ENCODE measurements around the gene CSNK1A1.
"Not testable (repeated sequence)": the region's sequence is repeated elsewhere in the genome, so short reads cannot be mapped to it uniquely, and the experiment has no call there.

The CSNK1A1 gene

DNA sequence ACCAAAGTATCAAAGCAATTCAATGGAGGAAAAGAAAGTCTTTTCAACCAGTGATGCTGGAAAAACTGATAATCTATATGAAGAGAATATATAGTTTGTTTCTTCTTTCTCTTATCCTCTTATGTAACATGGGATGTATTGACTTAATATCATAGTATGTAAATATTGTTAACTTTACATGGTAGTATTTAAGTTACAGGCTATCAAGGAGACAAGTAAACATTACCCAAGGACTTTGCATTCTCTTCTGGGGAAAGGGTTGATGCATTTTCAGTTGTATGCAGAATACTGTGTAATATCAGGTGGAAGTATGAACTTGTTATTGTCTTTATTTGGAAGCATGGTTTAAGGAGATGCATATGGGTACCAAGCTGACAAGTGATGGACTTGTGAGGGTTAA, 20.9 kb upstream of the CSNK1A1 start:
- DNase-seq = no peak

DNA sequence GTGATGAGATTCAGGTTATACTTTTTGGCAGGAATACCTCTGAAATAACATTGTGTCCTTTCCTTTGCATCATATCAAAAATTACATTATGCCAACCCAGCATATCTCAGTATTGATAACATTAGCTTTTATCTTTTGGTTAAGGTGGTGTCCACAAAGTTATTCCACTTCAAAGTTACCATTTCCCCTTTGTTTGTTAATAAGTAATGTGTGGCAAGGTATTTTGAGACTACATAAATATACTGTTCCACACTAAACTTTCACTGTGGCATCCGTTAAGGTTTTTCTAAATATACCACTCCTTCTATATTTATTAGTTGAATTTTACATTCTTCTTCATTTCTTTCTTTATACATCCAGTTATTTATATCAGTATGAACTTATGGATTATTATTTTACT, 16.0 kb upstream of the CSNK1A1 start:
- no peak for DNase-seq

DNA sequence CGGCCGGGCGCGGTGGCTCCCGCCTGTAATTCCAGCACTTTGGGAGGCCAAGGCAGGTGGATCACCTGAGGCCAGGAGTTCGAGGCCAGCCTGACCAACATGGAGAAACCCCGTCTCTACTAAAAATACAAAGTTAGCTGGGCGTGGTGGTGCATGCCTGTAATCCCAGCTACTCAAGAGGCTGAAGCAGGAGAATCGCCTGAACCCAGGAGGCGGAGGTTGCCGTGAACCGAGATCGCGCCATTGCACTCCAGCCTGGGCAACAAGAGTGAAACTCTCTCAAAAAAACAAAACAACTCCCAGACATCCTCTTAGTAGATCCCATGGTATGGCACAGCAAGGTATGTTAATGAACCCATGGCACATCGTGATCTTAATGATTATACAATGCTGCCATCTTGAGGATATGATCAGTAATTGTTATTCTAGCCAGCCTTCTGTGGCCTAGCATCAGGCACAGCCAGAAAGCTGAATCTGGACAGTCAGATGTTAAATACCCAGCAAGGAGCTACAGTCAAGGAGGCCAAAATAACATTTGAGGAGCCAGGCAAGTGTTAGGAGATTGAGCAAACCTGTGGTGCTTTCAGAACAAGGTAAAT, 13.4 kb upstream of the CSNK1A1 start:
- peak; percentile 33 for DNase-seq

DNA sequence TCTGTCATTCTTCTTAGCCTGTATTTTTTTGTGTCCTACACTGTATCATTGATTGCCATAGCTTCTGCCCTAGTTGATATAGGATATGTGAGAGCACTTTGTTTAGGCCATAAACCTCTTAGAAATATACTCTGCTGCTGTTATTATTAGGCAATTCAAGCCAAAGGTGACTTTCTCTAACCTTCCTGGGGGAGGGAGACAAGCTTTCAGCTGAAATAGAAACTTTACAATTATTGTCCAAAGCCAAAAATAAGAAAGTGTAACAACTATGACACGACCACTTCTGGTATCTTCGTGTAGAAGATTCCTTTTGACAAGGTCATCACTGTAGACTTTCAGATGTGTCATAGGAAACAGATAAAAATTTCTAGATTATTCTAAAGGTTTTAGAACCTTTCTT, 12.2 kb upstream of the CSNK1A1 start:
- no peak for DNase-seq

DNA sequence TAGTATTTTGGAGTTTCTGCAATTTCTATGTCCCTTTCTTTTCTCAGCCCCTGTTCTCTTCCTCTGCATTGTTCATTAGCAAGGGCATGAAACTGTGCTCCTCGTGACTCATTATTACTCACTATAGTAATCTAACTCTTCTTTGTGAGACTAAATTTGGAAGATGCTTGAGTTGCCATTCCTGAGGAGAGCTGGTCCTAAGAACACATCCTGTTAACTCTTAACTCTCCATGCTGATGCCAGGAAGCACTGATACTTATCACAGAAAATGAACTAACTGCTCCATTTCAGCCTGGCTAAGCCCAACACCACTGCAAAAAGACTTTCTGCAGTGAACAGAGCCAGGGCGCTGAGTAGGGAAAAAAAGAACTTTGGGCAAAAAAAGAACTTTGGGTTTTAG, 10.6 kb upstream of the CSNK1A1 start:
- no peak for DNase-seq

- no peak for DNase-seq
These were observed 8.5 kb upstream of the CSNK1A1 start for GRCh38 chr5:149559706-149560105.

- DNase-seq = no peak
These were observed 1.4 kb upstream of the CSNK1A1 start for GRCh38 chr5:149552553-149553160.

DNA sequence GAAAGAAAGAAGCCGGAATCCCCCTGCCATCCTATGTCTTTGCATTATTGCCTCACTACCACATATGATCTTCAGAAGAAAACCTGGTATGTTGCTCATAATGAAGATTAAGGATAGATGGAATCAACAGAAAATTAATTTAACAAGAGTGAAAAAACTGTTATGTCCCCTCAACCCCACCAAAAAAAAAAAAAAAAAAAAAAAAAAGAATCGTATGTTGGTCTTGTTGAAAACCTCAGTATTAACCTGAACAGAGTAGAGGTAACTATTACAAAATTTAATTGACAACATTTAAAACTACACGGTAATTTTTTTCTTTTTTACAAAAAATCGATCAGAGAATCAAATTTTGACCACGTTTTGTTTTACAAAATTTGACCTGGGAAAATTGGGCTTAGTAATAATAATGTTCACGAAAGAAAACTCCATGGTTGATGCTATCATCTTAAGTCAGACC, 827 bp upstream of the CSNK1A1 start:
- DNase-seq = no peak

GRCh38 chr5:149550594-149551226, 529 bp downstream of the CSNK1A1 start:
- DNase-seq = no peak

- DNase-seq = no peak
These were observed 1.0 kb downstream of the CSNK1A1 start for GRCh38 chr5:149550268-149550583.

GRCh38 chr5:149549461-149550267, 1.6 kb downstream of the CSNK1A1 start:
- peak; percentile 36 for DNase-seq

GRCh38 chr5:149546974-149547373, 4.3 kb downstream of the CSNK1A1 start:
- no peak for DNase-seq

DNA sequence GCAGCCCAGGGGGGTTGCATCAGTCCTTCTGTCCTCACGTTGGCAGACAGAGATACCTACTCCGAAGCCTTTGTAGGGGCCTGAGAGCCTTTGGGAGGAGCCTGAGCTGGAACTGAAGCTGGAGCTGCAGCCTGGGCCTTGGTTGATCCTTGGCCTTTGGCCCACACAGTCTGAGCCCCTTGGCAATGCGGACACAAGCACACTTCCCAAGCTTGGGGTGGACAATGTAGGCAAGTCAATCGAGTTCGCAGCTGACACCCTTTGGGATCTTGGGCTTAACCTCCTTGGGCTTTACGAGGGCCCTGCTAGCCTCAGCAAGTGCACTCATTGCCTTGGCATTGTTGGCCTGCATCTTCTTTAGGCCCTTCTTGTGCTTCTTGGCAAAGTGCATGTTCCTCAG, 5.9 kb downstream of the CSNK1A1 start:
- no peak for DNase-seq

DNA sequence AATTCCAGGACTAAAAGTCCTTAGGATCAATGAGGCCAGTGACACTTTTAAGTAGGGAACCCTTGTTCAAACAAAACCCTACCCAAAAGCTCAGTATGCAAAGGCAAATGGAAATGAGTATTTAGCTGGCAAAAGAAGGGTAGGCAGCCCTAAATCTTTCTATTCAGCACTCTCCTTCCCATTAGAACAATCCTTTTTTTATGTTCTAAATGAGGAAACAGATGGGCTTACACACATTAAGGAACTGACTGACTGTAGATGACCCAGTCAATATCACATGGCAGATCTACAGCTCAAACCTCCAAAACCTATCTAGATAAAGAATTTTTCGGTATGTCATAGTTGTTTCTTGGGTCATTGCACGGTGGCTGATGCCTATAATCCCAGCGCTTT, 7.2 kb downstream of the CSNK1A1 start:
- no peak for DNase-seq

DNA sequence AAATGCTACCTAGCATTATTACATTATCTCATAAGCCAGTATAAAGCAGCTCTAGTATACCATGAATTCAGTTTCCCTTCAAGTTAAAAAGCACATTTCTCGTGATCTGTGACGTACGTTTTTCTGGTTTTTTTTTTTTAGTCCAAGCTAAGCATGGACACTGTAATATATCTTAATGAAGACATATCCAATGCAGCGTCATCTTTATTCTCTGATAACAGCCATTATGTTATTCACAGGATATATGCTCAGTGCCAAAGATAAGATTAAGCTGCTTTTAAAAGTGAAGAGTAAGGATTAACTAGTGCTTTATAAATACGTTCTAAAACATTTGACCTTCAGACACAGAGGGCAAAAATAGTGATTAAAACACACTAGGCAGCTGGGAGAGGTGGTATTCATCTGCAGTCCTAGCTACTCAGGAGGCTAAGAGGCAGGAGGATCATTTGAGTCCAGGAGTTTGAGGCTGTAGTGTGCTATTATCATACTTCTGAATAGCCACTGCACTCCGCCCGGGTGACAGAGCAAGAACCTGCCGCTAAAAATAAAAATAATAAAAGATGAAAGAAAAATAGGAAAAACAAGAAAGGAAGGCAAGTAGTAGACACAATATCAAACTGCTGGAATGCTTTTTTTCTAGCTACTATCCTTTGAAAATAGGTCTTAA, 7.7 kb downstream of the CSNK1A1 start:
- no peak for DNase-seq

DNA sequence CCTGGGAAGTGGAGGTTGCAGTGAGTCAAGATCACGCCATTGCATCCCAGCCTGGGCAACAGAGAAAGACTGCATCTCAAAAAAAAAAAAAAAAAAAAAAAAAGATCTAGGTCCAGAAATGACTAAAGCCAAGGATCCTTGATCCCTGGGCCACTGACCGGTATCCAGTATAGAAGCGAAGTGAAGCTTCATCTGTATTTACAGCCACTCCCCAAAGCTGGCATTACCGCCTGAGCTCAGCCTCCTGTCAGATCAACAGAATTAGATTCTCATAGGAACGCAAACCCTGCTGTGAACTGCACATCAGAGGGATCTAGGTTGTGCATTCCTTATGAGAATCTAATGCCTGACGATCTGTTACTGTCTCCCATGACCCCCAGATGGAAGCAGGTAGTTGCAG, 9.3 kb downstream of the CSNK1A1 start:
- no peak for DNase-seq

- DNase-seq = no peak
These were observed 11.2 kb downstream of the CSNK1A1 start for GRCh38 chr5:149540089-149540488.

DNA sequence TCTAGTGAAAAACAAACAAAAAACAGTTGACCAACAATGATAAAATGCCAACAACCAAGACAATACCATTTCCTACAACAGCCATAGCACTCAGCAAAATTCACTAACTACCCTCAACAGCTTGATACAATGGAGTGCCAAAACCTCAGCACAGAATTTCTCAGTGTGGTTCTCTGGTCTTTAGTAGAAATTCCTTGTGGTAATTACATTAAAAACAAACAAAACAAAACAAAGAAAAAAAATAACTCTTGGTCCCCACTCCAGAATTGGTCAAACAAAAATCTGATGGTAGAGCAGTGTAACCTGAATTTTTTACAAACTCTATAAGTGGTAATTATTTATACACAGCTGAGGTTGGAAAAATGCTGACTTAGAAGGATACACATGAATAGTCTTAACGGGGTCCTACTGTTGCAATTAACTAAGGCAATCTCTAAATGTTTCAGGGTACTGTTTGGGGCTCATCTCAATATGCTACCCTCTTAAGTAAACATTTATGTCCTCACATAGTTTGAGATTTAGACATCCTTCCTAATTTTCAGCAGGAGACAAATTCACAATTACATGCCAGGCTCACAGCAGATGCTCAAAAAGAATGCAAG, 13.8 kb downstream of the CSNK1A1 start:
- DNase-seq = no peak

GRCh38 chr5:149535787-149536186, 15.5 kb downstream of the CSNK1A1 start:
- DNase-seq = not testable (repeated sequence)

GRCh38 chr5:149532413-149532812, 18.8 kb downstream of the CSNK1A1 start:
- DNase-seq = no peak

DNA sequence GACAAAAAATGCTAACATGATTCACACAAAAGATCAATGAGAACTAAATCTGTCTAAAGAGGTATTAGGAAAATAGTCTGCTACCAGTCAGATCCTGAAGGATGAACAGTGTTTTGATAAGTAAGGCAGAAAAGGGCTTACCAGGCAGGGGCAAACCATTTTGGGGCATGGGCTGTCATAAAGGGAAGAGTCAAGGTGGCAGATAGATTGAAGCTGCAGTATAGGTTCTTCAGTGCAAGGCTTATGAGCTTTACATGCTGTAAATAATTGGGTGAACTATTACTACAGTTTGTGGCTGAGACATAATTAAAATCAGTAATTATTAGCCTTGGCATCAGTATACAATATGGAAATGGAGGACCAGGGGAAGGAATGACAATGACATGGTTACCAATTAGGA, 21.8 kb downstream of the CSNK1A1 start:
- DNase-seq = no peak

DNA sequence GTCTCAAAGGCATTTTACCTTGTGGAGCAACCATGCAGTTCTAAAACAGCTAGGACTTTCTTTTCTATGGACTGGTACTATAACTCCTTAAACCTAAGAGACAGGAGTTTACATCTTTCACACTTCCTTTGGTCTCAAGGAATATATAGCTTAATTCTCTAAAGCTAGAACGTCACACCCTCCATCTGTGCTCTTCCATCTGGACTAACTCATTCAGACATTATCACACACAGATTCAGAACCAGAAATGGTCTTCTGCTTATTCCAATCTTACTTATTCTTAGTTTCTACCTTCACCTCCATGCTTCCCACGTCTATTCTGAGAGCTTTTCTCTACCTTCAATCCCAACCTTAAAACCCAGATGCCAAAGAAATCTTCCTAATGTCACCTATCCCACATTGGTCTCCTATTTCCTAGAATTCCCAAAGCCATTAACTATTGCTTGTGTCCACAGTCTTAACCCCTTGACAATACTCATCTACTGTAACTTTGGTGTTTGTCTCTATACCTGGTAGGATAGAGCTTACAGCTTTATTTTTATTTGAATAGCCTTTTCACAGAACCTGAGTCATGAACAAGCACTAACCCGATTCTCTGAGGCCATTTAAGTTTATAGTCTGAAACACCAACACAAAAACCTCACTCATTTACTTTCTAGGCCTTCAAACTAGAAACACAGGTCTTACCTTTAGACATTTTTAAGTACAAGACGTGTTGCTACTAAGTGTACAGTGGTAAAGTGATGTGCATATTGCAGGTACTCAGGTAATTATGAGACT, 22.8 kb downstream of the CSNK1A1 start:
- DNase-seq = no peak

Measured in right hindlimb (tissue), 1 donor.